ENCODE data around the gene ANKH.

Gene ANKH

DNA sequence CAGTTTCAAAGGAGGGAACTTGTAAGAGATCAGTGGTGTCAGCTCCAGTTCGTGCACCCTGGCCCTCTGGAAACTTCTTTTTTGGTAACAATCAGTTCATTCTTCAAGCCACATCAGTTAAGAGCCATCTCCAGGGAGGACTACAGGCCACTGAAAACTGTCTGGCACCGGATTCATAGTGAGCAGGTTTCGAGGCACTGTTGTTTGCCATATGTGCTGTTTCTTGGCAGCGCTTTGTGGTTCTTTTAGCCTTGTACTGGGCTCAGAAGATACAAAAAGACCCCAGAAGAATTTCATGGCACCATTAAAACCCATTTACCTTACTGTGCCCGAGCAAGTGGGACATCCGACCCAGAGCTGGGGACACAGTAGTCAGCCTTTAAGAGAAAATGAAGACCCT is 138.6 kb downstream of the ANKH start:
- no peak for DNase-seq

DNA sequence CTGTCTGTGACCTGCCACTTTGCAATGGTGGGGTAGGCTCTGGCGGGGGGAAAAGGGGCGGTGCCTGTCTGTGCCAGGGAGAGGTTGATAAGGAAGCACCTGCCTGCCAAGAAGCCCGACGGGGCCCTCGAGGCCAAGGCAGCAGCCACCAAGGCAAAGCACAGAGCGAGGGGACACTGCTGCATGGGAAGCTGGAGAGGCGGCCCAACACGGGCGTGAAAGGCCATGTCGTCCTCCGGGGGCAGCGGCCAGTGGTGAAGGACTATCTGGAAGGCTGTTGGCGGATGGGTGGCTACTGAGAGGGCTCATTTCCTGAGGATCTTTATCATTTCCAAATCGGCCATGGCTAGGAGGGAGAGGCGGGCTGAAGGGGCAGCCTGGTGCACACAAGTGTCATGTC is 140.7 kb downstream of the ANKH start:
- no peak for DNase-seq

DNA sequence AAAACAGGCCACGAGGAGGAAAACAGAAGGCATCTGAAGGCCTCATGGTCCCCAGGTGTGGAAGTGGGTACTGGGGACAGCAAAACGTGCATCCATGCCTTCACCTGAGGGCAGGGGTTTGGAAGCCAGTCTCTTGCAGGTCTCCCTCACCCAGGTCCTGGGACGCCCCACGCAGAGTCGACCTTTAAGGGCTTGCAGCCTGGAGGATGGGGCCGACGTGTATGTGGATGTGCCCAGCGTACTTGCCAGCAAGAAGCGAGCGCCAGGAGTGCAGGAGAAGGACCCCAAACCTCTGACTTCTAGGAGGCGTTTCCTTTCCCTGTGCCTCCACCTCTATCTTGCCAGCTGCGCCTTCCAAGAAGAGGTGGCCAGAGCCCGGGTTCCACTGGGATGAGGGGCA is 141.1 kb downstream of the ANKH start:
- DNase-seq: no peak

DNA sequence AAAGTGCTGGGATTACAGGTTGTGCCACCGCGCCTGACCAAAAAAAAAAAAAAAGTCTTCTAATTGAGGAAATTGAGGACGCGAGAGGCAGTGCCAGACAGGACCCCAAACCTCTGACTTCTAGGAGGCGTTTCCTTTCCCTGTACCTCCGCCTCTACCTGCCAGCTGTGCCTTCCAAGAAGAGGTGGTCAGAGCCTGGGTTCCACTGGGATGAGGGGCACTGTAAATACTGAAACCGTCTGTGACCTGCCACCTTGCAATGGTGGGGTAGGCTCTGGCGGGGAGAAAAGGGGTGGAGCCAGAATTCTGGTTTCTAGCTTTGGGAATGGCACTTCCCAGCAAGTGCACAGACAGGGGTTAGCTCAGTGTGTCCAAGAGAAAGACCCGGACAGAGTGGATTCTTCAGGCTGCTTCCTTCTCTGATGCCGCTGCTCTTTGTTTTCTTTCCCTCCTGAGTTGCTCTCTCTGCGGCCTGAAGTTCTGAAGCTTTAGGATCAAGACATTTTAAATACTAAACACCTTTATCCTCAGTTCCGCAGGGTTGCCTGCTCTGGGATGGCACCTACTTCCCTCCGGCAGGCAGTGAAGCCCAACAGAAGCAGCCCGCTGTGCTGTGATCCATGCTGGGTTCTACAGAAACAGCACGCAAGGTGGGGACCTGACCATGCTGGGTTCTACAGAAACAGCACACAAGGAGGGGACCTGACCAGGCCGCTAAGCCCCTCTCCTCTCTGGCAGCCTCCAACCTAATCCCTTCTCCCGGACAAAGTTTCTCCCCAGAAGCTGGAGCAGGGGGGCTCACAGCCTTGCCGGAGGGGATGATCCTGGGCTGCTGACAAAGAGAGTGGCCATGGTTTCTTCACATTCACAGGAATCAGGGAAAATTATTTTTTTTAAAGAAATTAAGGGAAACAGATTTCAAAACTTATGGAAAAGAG is 141.9 kb downstream of the ANKH start:
- no peak for DNase-seq

DNA sequence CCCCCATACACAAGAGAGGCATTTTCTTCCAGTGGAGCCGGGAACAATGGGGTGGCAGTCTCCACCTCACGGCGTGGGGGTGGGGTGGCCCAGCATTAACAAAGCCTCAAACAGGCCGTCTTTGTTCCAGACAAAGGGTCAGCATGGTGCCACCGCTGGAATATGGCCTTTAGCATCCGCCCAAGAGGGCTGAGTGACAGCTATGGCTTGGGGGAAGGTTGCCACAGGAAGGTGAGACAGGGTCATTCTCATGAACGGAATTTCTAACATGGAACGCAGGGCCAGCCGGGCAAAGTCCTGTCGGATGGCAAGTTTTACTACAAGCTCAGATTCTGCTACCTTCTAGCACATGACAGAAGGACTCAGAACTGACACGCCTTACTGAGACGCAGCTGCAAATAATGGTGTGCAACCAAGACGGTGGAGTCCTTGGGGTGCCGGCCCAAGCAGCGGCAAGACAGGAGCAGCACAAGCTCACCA is 143.1 kb downstream of the ANKH start:
- peak; percentile 90 for DNase-seq

DNA sequence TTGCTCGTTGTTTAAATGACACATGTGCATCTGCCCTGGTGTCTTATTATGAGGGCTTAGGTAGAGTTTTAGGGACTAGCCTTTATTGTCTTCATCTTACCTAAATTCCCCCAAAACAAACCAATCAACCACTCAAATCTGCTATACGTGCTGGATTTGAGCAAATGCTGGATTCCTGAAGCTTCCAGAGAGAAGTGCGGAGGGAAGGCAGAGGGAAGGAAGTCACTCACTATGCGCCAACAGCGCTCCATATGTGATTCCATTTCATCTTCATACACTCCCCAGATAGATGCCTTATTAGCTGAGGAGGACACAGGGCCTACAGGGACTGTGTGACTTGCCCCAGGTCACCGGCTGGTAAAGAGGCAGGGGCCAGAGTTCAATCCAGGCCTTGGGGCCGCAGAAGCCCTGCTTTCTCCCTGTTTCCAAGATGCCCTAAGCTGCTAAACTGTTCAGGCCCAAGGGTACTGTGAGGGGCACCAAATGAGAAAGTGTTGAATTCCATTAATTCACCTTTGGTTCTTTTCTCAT is 143.6 kb downstream of the ANKH start:
- no peak for DNase-seq

DNA sequence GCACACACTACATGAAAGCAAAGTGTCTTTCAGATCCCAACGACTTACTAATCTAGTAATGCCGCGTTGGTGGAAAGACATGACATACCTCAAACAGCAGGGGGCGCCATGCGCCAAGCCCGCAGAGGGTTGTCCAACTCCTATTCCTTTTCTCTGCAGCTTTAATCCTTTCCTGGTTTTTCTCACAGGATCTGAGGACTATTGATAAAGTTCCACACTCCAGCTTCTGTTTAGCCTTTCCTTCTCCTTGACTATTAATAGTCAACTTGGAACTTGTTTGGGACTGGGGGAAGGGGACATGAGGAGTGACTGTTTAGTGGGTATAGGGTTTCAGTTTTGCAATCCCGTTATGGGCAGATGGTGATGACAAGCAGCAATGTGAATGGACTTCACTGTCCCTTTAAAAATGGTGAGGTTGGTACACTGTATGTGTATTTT is 144.1 kb downstream of the ANKH start:
- DNase-seq: peak; percentile 94

DNA sequence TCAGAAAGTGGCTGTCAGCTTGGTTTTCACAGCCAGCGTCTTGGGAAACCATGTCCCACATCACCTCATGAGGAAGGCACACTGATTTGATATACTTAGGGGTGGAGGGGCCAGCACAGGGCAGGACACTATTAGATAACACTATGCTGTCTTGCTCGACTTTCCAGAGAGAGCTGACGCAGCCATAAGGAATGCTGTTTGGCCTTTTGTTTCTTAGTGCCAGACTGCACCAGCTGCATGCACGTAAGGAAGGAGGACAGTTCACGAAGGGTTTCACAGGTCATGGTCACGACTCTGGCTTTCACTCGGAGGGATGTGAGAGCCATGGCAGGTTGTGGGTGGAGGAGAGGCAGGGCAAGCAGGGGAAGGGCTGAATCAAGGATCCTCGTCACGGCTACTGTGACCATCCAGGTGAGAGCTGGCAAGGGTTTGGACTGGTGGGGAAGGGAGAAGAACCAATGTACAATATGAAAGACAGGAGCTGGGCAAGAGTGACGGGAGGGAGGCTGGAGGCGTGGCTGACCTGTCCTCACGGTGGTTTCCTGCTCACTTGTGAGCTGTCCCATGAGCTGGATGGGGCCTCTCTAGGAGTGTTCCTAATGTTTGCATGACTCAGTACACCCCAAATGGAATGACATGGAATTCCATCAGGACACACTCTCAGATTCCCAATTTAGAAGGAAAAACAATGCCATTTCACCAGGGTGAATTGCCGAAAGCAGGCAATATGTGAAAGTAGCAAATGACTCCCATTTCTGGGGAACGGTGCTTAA is 145.3 kb downstream of the ANKH start:
- DNase-seq: no peak

DNA sequence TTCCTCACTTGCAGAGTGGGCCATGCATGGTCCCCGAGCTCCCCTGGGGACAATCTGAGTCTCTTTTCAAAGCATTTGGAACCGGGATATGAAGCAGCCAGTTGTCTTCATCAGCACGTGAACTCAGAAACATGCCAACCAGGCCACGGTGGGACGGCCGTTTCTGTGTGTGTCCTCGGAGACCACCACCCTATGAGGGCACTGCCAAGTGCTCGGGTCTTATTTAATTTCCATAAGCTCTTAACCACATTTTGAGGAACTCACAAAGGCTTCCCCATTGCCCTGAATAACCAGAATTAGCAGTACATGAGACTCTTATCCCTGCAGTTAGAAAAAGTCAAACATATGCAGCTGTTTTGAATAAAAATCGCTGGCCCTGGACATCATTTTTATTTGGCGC is 146.9 kb downstream of the ANKH start:
- DNase-seq: no peak

DNA sequence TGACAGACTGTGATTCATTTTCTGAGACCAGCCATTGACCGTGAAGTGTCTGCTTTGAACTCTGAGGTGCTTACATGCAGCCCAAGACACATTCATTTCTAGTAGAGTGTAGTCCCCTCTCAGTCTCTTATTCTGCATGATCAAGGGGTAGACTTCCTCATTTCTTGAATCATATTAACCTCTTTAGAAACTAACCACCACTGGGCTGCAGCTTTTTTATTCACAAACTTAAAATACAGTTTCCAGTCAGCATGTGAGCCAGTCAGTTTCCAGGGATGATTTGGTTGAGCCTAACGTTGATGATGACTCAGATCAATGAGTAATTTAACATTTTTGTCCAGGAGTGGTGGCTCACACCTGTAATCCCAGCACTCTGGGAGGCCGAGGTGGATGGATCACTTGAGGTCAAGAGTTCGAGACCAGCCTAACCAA is 147.9 kb downstream of the ANKH start:
- no peak for DNase-seq

DNA sequence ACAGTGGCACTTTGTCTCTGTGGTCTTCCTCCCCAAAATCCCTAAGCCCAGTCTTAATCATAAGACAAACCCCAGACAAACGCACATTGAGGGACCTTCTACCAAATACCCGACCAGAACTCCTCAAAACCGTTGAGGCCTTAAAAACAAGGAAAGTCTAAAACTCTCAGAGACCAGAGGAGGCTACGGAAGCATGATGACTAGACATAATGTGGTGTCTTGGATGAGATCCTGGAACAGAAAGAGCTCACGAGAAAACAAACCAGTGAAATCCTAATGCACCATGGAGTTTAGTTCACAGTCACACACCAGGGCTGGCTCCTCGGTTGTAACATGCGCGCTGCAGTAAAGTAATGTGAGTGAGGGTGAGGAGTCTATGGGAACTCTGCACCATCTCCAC is 148.7 kb downstream of the ANKH start:
- DNase-seq: no peak

DNA sequence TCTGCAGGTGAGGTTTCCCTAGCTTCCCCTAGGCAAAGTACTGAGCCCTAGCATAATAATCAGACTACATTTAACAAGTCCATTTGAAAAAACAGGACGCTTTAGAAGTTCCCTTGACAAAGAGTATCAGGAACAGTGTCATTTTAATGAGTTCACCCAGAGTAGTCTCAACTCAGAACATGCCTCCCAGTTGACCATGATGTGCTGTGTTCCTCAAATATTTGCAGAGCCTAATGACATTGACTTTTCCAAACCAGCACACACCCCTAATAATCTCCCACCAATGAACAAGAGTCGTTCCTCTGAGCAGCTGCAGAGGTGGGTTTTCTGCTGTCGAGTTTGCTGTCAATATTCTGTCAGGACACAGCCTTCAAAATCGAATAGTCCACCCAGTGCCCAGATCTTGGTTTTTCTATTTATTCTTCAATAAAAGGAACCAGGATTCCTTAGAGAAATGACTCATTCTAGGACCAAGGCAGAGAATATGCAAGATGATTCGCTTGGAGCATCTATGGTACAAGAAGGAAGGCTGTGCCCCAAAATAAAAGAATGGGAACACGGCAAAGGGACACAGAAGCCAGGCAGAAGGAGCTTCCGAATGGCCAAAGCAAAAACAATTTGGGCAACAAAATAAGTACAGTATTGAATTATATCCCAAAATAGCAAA is 149.5 kb downstream of the ANKH start:
- DNase-seq: no peak

DNA sequence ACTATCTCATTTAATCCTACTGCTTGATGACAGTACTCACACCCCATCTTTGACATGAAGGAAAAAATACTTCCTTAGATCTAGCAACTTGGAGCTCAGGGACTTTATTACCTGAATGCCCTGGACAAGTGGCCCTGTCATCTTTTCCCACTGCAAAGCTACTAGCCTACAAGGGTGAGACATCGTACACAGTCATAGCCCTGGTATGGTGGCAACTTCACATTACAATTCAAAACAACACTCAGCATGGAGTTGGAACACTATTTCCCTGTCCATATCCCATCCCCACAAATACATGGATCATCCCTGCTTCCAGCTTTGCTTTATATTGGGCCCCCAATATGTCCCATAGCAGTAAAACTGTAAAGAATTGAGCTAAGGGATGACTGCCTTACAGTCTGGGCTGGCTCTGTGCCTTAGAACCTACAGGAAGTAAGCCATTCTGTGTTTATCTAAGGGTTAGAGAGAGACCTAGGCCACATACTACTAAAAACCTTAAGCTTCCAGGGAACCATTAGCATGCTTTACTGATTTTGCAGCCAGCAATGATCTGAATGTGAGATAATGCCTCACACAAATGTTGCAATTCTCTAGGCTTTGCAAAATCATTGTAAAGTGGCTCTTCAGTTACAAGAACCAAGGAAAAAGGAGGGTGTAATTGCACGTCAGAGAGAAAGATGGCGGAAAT is 151.2 kb downstream of the ANKH start:
- DNase-seq: no peak

DNA sequence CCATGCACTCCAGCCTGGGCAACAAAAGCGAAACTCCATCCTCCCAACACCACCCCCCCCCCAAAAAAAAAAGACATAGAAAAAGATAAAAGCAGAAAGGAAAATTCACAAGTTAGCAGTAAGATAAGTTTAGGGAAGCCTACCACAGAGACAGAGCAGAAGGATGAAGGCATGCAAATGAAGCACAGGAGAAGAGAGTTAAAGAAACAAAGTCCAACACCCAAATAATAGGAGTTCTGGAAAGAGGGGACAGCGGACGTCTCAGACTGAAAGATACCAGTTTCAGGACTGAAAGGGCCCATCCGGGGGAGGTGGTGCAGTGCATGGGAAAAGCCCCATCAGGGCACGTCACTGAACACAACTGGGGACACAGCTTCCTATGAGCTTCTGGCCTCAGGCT is 152.8 kb downstream of the ANKH start:
- no peak for DNase-seq

DNA sequence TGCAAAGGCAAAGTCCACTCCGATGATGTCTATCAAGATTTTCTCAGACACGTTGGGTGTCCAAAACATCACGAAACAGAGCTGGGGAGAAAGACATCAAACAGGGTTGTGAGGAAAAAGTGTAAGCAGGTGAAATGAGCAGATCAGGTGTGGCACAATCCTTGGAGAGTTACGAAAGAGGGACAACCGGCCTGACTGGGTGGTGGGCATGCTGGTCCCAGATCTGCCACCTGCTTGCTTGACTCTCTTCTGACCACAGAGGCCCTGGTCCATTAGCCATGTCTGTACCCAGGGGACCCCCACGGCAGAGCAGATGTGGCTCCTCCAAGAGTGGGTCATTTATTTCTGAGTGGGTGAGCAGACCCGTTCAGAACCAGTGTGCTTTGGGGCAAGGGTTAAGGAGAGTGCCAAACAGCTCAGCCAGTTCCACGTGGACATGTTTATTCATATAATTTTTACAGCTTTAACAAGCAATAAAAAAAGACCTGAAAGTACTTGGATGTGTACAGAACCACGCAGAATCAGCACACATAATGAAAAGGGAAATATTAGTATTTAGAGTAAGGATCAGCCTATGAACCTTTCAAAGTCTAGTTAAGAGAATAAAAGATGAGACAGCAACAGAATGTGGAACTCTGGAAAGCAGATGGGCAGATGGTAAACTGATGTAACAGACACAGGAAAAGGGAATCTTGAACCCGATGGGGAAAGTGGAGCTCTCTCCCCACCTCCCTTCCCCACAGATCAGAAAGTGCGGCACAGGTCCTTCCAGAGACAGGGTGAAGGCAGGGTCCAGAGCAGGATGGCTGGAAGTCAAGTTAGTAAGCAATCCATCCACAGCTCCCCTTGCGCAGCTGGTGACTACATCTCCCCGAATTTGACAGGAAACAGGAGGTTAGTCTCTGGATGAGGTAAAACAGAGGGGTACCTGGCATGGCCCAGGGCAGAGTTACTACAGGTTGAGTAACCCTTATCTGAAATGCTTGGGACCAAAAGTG is 154.5 kb downstream of the ANKH start:
- no peak for DNase-seq

DNA sequence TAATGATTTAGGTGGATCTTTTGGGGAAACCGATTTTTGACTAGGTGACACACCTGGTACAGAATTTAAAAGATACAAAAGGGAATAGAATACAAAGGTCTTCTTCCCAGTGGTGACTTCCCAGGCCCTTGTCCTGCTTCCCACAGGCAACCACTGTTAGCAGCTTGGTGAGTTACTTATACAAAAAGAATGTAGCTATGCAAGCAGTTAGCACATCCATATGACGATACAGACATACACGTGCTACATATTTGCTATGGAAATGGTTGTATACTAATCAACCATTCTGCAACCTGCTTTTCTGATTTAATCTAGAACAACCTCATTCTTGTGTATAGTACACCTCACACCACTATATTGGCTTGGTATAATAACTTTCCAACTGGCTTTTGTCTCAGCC is 156.1 kb downstream of the ANKH start:
- no peak for DNase-seq

DNA sequence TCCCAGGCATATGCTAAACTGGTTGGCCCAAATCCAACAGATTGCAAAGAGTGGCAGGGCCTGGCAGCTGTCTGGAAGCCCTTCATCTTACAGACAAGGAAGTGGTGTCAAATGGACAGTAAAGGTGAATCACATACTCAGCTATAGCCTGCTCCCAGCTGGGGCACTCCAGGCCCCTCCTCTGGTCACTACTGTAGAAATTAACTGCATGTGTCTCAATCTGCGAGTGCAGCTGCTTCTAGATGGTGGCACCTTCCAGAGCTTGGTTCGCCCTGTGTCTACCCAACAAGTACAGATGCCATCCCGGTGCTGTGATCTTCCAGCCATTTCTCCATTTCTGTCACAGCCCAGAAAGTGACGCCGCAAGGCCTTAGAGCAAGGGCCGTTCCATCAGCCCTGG is 156.9 kb downstream of the ANKH start:
- no peak for DNase-seq

DNA sequence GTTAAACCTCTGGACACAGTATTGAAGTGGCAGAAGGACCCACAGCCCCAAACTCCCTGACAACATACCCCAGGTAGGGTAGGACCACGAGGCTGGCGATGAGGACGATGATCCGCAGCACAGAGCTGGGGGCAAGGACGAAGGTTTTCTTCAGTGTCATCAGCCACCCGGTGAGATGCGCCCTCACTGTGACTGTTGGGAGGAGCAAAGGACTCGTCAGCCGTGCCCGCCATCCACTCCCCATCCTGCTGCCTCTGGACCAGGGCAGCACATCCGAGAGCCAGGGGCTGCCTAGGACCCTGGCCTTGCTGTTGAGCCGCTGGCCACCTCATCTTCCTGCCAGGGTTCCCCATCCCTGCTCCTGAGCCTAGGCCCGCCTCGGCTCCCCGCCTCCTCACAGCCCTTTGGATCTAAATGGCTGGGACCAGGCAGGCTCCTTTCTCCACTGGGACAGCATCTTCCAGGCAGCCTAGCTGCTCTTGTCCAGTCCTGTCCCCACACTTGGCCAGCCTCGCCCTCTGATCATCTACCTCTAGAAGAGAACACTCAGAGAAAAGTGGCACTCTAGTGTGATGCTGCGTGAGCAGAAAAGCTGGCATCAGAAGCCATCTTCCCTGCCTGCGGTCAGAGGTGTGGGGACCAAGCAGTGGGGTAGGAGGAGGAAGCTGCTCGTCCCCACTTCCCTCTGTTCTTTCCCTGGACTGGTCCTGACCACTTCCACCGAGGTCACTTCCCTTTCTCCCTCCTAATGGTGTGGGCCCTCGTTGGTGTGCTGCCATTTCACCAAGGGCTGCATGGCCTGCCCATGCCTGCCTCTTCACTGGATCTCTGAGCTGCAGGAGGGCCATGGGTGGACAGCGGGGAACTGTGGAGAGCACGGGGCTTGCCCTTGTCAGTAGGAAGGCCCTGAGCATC is 157.8 kb downstream of the ANKH start:
- DNase-seq: no peak

DNA sequence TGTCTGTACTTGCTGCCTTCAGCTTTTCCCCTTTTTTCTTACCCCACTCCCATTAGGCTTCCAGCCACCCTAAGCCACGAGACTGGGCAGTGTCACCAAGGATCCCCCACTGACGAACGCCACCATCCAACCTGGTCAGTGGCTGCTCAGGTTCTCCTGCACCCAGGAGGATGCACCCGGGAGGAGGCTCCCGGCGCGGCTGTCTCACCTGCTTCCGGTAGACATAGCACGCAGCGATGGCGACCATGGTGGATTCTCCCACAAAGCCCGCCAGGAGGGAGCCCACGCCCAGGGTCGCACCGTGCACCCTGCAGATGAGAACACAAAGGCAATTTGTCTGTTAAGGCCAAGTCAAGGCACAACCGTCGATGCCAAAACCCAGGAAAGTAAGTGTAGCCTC is 158.9 kb downstream of the ANKH start:
- DNase-seq: no peak

DNA sequence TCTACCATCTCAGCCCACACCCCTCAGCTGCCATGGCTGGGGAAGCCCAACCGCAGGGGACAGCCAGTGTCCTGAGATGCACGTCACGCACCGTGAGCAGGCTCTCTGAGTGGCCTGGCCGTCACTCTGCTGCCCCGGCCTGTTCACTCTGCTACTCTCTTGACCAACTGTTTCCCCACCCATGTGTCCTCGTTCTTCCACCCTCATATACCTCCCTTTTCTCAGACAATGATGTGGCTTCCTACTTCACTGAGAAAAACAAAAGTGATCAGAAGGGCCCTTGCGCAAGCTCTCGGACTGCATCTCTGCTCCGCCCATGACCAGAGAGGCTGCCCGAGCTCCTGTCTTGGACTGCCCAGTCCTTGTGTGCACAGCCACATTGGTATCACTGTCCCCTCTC is 159.4 kb downstream of the ANKH start:
- no peak for DNase-seq
